Measurements from ENCODE around the gene CHL1. TPM values are rescaled to one million over a fixed set of nuclear protein-coding genes. Genes with fewer than 3 reads are reported as not detected.

The CHL1 gene
- total RNA-seq, 4 donors from 2014 or later: 2.6 to 64.8 (median 17.7) TPM

- no peaks in the 10 kb centered on the region for H3K9me3 ChIP-seq
- H3K27ac ChIP-seq: no peak overlapping the region
- H3K27me3 ChIP-seq: no peaks in the 10 kb centered on the region
- no peak for DNase-seq
- H3K4me3 ChIP-seq: no peak overlapping the region
- TF ChIP-seq POLR2A (IDR thresholded peaks at IDR 0.05) (no peak), CTCF (IDR thresholded peaks at IDR 0.05) (no peak)
- intact Hi-C loops (cut with DNase I; ENCODE audit: low total_unique reads): no loop called here
- H3K4me1 ChIP-seq: peaks cover 0 to 4% of the 10 kb centered on the region in 2 donors
- no peaks in the 10 kb centered on the region for H3K36me3 ChIP-seq
Measured at GRCh38 chr3:427128-427527, 230.6 kb downstream of the CHL1 start.

- H3K27me3 ChIP-seq: no peaks in the 10 kb centered on the region
- peaks cover 0 to 4% of the 10 kb centered on the region in 2 donors for H3K4me1 ChIP-seq
- H3K27ac ChIP-seq: no peak overlapping the region
- no peak for TF ChIP-seq POLR2A (IDR thresholded peaks at IDR 0.05)
- TF ChIP-seq CTCF (IDR thresholded peaks at IDR 0.05): no peak
- H3K36me3 ChIP-seq: no peaks in the 10 kb centered on the region
- no peaks in the 10 kb centered on the region for H3K9me3 ChIP-seq
- H3K4me3 ChIP-seq: no peak overlapping the region
- intact Hi-C loops (cut with DNase I; ENCODE audit: low total_unique reads): no loop called here
- DNase-seq: no peak
Measured at GRCh38 chr3:430186-430585, 233.6 kb downstream of the CHL1 start.

DNA sequence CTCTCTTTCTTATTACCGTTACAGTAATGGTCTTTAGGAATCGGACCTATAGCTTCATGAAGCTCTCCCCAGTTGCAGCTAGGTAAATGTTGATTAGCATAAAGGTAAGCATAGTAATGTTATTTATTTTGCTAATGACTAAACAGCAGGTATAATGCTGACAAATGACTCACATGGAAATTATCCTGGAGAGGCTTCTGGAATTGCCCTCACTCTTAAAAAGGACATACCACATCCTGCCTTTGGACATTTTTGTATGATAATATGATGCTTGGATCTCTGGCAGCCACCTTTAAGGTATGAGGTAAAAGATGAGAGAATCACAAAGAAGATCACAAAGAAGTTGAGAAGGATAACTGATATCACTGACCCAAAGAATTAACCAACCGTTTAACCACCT lies 238.6 kb downstream of the CHL1 start:
- no peaks in the 10 kb centered on the region for H3K4me1 ChIP-seq
- H3K27me3 ChIP-seq: no peaks in the 10 kb centered on the region
- no peak overlapping the region for H3K27ac ChIP-seq
- no peak overlapping the region for H3K4me3 ChIP-seq
- no peaks in the 10 kb centered on the region for H3K9me3 ChIP-seq
- no peaks in the 10 kb centered on the region for H3K36me3 ChIP-seq
- no peak for DNase-seq
- TF ChIP-seq POLR2A (IDR thresholded peaks at IDR 0.05) (no peak), CTCF (IDR thresholded peaks at IDR 0.05) (no peak)
- intact Hi-C loops (cut with DNase I; ENCODE audit: low total_unique reads): no loop called here

- no peak for TF ChIP-seq POLR2A (IDR thresholded peaks at IDR 0.05)
- no peak for TF ChIP-seq CTCF (IDR thresholded peaks at IDR 0.05)
Measured at GRCh38 chr3:436053-436452, 239.5 kb downstream of the CHL1 start.

DNA sequence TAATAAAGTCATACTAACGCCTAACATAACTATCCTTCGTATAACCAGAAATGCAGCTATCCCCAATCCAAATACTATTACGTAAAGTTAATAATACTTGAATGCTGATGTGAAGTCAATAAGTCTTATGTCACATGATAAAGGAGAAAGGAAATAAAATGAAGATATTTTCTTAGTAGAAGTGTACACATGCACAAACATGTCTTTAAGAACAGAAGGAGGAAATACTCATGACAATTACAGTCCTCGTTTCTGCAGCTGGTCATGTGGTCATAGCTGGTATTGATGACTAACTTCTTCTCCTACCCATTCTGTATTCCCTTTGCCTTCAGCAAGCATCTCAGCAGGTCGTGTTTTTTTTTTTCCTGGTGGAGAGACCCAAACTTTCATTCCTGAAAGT lies 244.3 kb downstream of the CHL1 start:
- intact Hi-C loops (cut with DNase I; ENCODE audit: low total_unique reads): no loop called here
- no peak for TF ChIP-seq CTCF (IDR thresholded peaks at IDR 0.05)
- TF ChIP-seq POLR2A (IDR thresholded peaks at IDR 0.05): no peak

More at GRCh38 chr3:436053-436452, 239.5 kb downstream of the CHL1 start:
- H3K36me3 ChIP-seq: no peaks in the 10 kb centered on the region
- no peak overlapping the region for H3K27ac ChIP-seq
- H3K4me1 ChIP-seq: no peaks in the 10 kb centered on the region
- H3K9me3 ChIP-seq: no peaks in the 10 kb centered on the region
- H3K4me3 ChIP-seq: no peak overlapping the region
- H3K27me3 ChIP-seq: no peaks in the 10 kb centered on the region
- intact Hi-C loops (cut with DNase I; ENCODE audit: low total_unique reads): no loop called here
- no peak for DNase-seq

More for the DNA sequence above, 244.3 kb downstream of the CHL1 start:
- Histone ChIP-seq H3K36me3 (no peaks in the 10 kb centered on the region), H3K4me1 (no peaks in the 10 kb centered on the region), H3K27me3 (no peaks in the 10 kb centered on the region), H3K4me3 (no peak overlapping the region), H3K9me3 (no peaks in the 10 kb centered on the region), H3K27ac (no peak overlapping the region)
- no peak for DNase-seq

All from uterus (tissue), 4 donors.